ENCODE measurements around the gene HS6ST2.

Gene HS6ST2

GRCh38 chrX:132778917-132779316, 179.5 kb downstream of the HS6ST2 start:
- no peak for DNase-seq

- no peak for DNase-seq
Observed at GRCh38 chrX:132776486-132777210, 181.8 kb downstream of the HS6ST2 start.

GRCh38 chrX:132775263-132775823, 183.1 kb downstream of the HS6ST2 start:
- no peak for DNase-seq

GRCh38 chrX:132774010-132774714, 184.3 kb downstream of the HS6ST2 start:
- no peak for DNase-seq

GRCh38 chrX:132769609-132770008, 188.8 kb downstream of the HS6ST2 start:
- no peak for DNase-seq

GRCh38 chrX:132766452-132766851, 192.0 kb downstream of the HS6ST2 start:
- DNase-seq = no peak

GRCh38 chrX:132763528-132763927, 194.9 kb downstream of the HS6ST2 start:
- DNase-seq = no peak

- DNase-seq = no peak
Observed at GRCh38 chrX:132758759-132759158, 199.7 kb downstream of the HS6ST2 start.

GRCh38 chrX:132757066-132757623, 201.3 kb downstream of the HS6ST2 start:
- DNase-seq = no peak

GRCh38 chrX:132756439-132756838, 202.0 kb downstream of the HS6ST2 start:
- DNase-seq = no peak

- no peak for DNase-seq
Observed at GRCh38 chrX:132751063-132751690, 207.3 kb downstream of the HS6ST2 start.

- no peak for DNase-seq
Observed at GRCh38 chrX:132750331-132751062, 207.9 kb downstream of the HS6ST2 start.

GRCh38 chrX:132749406-132749805, 209.0 kb downstream of the HS6ST2 start:
- DNase-seq = no peak

GRCh38 chrX:132748909-132749308, 209.5 kb downstream of the HS6ST2 start:
- DNase-seq = no peak

- no peak for DNase-seq
Observed at GRCh38 chrX:132748268-132748667, 210.2 kb downstream of the HS6ST2 start.

- no peak for DNase-seq
Observed at GRCh38 chrX:132745593-132745992, 212.8 kb downstream of the HS6ST2 start.

GRCh38 chrX:132744470-132744869, 214.0 kb downstream of the HS6ST2 start:
- no peak for DNase-seq

GRCh38 chrX:132743086-132743485, 215.3 kb downstream of the HS6ST2 start:
- no peak for DNase-seq

- no peak for DNase-seq
Observed at GRCh38 chrX:132742246-132742645, 216.2 kb downstream of the HS6ST2 start.

GRCh38 chrX:132741689-132742088, 216.7 kb downstream of the HS6ST2 start:
- no peak for DNase-seq

- DNase-seq = no peak
Observed at GRCh38 chrX:132740316-132741123, 217.9 kb downstream of the HS6ST2 start.

GRCh38 chrX:132738951-132739350, 219.5 kb downstream of the HS6ST2 start:
- DNase-seq = no peak
